Right lobe of liver (tissue), 6 donors: ENCODE measurements around the gene ANAPC5. TPM values are rescaled to one million over a fixed set of nuclear protein-coding genes. Genes with fewer than 3 reads are reported as not detected.

Experiments used
- ATAC-seq, 4 donors: fragments of 200-7000 bp; cut with Tn5 transposase; one replicate each; pipeline ENCODE4 v1.9.1; 2020; ENCODE audit warnings: mild to moderate bottlenecking in 4 of 4, moderate library complexity in 4 of 4
- DNase-seq, 3 donors: peaks; one replicate each; pipeline ENCODE4 v3.0.0-alpha.2; 2020
- H3K27ac ChIP-seq, 3 donors: fragments of 200-600 bp; one replicate each; pipeline ENCODE4 v1.8.0; 2022
- H3K27me3 ChIP-seq, 2 donors: fragments of 200-600 bp; one replicate each; pipeline ENCODE4 v1.8.0; 2022
- H3K36me3 ChIP-seq, 4 donors: fragments of 200-600 bp; sonication (generic) in 1 of 4; one replicate each; pipeline versions ENCODE4 v1.5.1 to v1.8.0; 2017 to 2022; ENCODE audit warnings: control low read depth in 1 of 4
- H3K4me1 ChIP-seq, 4 donors: fragments of 200-600 bp; sonication (generic) in 1 of 4; one replicate each; pipeline versions ENCODE4 v1.5.1 to v1.8.0; 2017 to 2022; ENCODE audit warnings: control low read depth in 1 of 4
- H3K4me3 ChIP-seq, 3 donors: fragments of 200-600 bp; one replicate each; pipeline ENCODE4 v1.8.0; 2022
- H3K9me3 ChIP-seq, 4 donors: fragments of 200-600 bp; sonication (generic) in 1 of 4; one replicate each; pipeline versions ENCODE4 v1.5.1 to v1.8.0; 2017 to 2022; ENCODE audit warnings: control low read depth in 1 of 4
- POLR2A ChIP-seq: fragments of 450-650 bp; IDR thresholded peaks from one replicate; pipeline ENCODE4 v1.6.1; 2017; ENCODE audit warnings: antibody characterized with exemption, mild to moderate bottlenecking
- WGBS: methylation state at CpG from one replicate; pipeline ENCODE4 v1.1.6; 2018; ENCODE audit warnings: low coverage, low lambda C conversion rate; ENCODE audit not compliant: insufficient coverage; ENCODE audit errors: missing lambda C conversion rate; 5-methylcytosine and 5-hydroxymethylcytosine counted together
- intact Hi-C, 2 donors: fragments of 100-400 bp; cut with DNase I; formaldehyde crosslinking; loops; one replicate each; pipeline versions ENCODE4 v1.11.2 to v1.14.1; 2022
- total RNA-seq, 6 experiments: library from RNA; depleted of rRNA in 2 of 6; stranded (reverse); fragments of >200 nt in 2 of 6; fragmentation: NEBNext Ultra II Directional in 3 of 6; extraction: Animal tissue kit (Norgen Biotek cat#: 25700) in 3 of 6; gene quantifications; one replicate each; pipeline versions ENCODE4 v1.1.0 to v1.2.4, GENCODE V29; 2016 to 2023
- TF ChIP-seq, protein P1 (sequence below), 4 donors: fragments of 200-600 bp in 3 of 4; fragments of 450-650 bp in 1 of 4; IDR thresholded peaks; one replicate each; pipeline versions ENCODE4 v1.5.1 to v1.8.0; 2016 to 2022; ENCODE audit warnings: antibody characterized with exemption in 4 of 4, mild to moderate bottlenecking in 2 of 4
- donor health status: DM: no; HTN: yes; CAD: no.
- donor health status: DM: no; HTN: no; CAD: no.
- donor health status: DM: no; HTN: no; CAD: no.
- donor health status: DM: no; HTN: yes; CAD: no.
- donor health status: DM: no; HTN: yes; CAD: no.

ANAPC5 gene
- total RNA-seq, 6 experiments from 2014 or later: 40.7 to 68.8 (median 49.8) TPM

DNA sequence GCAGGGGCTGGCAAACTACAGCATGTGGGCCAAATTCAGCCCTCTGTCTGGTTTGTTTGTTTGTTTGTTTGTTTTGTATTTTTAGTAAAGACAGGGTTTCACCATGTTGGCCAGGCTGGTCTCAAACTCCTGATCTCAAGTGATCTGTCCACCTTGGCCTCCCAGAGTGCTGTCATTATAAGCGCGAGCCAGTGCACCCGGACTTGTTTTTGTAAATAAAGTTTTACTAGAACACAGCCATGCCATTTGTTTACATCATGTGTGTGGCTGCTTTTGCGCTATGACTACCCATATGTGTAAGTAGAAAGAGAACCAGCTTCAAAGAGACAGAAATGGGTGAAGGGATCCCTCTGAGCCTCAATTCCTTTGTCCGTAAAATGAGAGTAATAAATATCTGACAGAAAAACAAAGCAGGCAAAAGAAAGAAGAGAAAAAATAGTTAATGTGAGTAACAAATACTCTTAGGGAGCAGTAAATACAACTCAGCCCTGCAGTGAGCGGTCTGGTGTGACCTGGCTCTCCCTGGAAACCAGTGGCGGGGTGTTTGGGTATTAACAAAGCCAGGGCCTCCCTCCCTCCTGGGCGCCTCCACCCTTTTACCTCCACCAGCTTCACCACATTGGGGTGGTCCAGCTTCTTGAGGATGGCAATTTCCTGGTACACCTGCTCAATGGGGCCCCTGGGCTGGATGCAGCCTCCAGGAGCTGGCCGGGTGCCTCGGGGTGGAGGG lies 88.8 kb downstream of the ANAPC5 start:
- 85% methylated on average over 7 of the region's 10 CpGs for WGBS
- DNase-seq (no peak), ATAC-seq (no peak)
- no peaks in the 10 kb centered on the region for H3K27me3 ChIP-seq
- H3K9me3 ChIP-seq: no peaks in the 10 kb centered on the region
- TF ChIP-seq POLR2A: no peak
- TF ChIP-seq, protein P1, sequence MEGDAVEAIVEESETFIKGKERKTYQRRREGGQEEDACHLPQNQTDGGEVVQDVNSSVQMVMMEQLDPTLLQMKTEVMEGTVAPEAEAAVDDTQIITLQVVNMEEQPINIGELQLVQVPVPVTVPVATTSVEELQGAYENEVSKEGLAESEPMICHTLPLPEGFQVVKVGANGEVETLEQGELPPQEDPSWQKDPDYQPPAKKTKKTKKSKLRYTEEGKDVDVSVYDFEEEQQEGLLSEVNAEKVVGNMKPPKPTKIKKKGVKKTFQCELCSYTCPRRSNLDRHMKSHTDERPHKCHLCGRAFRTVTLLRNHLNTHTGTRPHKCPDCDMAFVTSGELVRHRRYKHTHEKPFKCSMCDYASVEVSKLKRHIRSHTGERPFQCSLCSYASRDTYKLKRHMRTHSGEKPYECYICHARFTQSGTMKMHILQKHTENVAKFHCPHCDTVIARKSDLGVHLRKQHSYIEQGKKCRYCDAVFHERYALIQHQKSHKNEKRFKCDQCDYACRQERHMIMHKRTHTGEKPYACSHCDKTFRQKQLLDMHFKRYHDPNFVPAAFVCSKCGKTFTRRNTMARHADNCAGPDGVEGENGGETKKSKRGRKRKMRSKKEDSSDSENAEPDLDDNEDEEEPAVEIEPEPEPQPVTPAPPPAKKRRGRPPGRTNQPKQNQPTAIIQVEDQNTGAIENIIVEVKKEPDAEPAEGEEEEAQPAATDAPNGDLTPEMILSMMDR (IDR thresholded peaks at IDR 0.05): no peak
- no peak overlapping the region for H3K27ac ChIP-seq
- intact Hi-C loops: no loop called here
- H3K4me3 ChIP-seq: no peak overlapping the region
- no peaks in the 10 kb centered on the region for H3K4me1 ChIP-seq
- H3K36me3 ChIP-seq: peaks cover 5 to 78% (median 28%) of the 10 kb centered on the region in 4 donors

DNA sequence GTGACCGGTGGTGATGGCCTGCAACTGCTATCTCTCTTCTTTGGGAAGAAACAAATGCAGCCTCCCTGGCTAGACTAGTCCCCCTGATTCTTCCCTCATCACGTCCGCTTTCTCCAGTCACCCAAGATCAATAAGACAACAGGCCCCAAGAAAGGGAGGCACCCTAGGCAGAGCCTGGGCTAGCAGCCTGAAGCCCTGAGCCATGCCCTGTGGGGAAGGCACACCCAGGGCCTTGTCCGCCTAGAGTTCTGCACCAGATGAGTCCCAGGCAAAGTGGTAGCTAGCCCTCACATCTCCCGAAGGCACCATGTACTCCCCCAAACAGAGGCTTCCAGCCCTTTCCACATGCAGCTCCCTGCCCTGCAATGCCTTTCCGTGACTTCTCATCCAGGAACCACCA lies 90.8 kb downstream of the ANAPC5 start:
- intact Hi-C loops: no loop called here
- no peak for TF ChIP-seq POLR2A
- TF ChIP-seq, protein P1 (IDR thresholded peaks at IDR 0.05): no peak
- ATAC-seq: peak in 2 of 4 donors; percentile 14 to 32

DNA sequence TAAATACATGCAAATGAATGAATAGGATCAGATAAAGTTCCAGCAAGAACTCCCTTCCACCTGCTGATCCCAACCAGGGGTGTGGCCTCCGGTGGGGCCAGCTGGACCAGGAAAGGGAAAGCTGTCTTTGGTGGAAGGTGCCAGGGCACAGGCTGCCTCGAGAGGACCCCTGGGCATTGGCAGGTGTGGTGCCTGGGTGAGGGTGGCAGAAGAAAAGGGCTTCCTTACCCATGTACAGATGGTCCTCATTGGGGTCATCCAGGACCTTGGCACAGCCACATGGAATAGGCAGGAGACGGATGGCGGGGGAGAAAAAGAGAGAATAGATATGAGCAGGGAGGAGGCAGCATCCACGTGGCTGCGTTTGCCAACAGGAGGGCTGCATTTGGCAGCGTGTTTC lies 92.1 kb downstream of the ANAPC5 start:
- intact Hi-C loops: no loop called here
- H3K4me1 ChIP-seq: no peaks in the 10 kb centered on the region
- no peak overlapping the region for H3K4me3 ChIP-seq
- H3K9me3 ChIP-seq: no peaks in the 10 kb centered on the region
- H3K36me3 ChIP-seq: peaks cover 0 to 62% (median 21%) of the 10 kb centered on the region in 4 donors
- TF ChIP-seq, protein P1 (IDR thresholded peaks at IDR 0.05): no peak
- TF ChIP-seq POLR2A: no peak
- H3K27me3 ChIP-seq: no peaks in the 10 kb centered on the region
- DNase-seq: no peak
- ATAC-seq: no peak
- no peak overlapping the region for H3K27ac ChIP-seq
- WGBS: 91% methylated on average over 6 of the region's 7 CpGs

More for the DNA sequence above, 90.8 kb downstream of the ANAPC5 start:
- no peak overlapping the region for H3K4me3 ChIP-seq
- no peaks in the 10 kb centered on the region for H3K4me1 ChIP-seq
- DNase-seq: no peak
- no peaks in the 10 kb centered on the region for H3K9me3 ChIP-seq
- H3K27me3 ChIP-seq: no peaks in the 10 kb centered on the region
- WGBS: 94% methylated on average over 4 of the region's 6 CpGs
- no peak overlapping the region for H3K27ac ChIP-seq
- peaks cover 0 to 67% (median 22%) of the 10 kb centered on the region in 4 donors for H3K36me3 ChIP-seq

DNA sequence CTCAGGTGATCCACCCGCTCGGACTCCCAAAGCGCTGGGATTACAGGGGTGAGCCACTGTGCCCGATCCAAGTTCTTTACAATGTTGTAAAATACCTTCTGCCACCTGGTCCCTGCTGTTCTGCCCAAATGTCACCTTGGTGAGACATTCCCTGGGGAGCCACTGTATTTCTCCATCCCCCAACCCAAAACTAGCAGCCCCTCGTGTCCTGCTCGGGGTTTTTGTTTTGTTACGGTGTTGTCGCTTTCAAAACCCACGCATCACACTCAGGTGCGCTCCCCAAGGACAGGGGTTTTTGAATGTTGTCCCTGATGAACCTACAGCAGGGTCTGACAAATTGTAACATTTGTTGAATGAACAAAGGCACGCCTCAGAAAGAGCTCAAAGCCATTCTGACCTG lies 93.1 kb downstream of the ANAPC5 start:
- Histone ChIP-seq H3K36me3 (peaks cover 0 to 67% (median 23%) of the 10 kb centered on the region in 4 donors), H3K27me3 (no peaks in the 10 kb centered on the region), H3K4me1 (no peaks in the 10 kb centered on the region), H3K27ac (no peak overlapping the region), H3K9me3 (no peaks in the 10 kb centered on the region), H3K4me3 (no peak overlapping the region)
- DNase-seq: no peak
- 94% methylated on average over 6 of the region's 11 CpGs for WGBS
- no peak for ATAC-seq
- no peak for TF ChIP-seq POLR2A
- TF ChIP-seq, protein P1 (IDR thresholded peaks at IDR 0.05): no peak
- intact Hi-C loops: no loop called here

Other genes starting within 250 kb of the ANAPC5 start
- 10 to 100 TPM in 1 of 6 experiments, 1 to 10 TPM in 5; 2.5 to 11.4 (median 3.4) TPM for gene P2RX7, start 219.5 kb downstream of the ANAPC5 start, total RNA-seq
- gene P2RX4, start 142.3 kb downstream of the ANAPC5 start, total RNA-seq: 10 to 100 TPM; 11.5 to 79.7 (median 21.9) TPM
- gene CAMKK2, start 55.7 kb downstream of the ANAPC5 start, total RNA-seq: 10 to 100 TPM; 20.6 to 31.8 (median 24.1) TPM
- 10 to 100 TPM; 11.7 to 22.3 (median 14.6) TPM for gene RNF34, start 47.7 kb upstream of the ANAPC5 start, total RNA-seq
- gene KDM2B, start 228.6 kb upstream of the ANAPC5 start, total RNA-seq: 10 to 100 TPM in 2 of 6 experiments, 1 to 10 TPM in 4; 4.8 to 22.8 (median 9.8) TPM